HG02870 (cell line): ENCODE results near the gene NXN.
"Not testable (repeated sequence)": the region's sequence is repeated elsewhere in the genome, so short reads cannot be mapped to it uniquely, and the experiment has no call there.

Experiments used
- ATAC-seq: cut with Tn5 transposase; IDR thresholded peaks from one replicate; pipeline ENCODE4 v1.9.1; 2021; ENCODE audit warnings: mild to moderate bottlenecking, moderate library complexity; ENCODE audit not compliant: unreplicated experiment

The NXN gene

DNA sequence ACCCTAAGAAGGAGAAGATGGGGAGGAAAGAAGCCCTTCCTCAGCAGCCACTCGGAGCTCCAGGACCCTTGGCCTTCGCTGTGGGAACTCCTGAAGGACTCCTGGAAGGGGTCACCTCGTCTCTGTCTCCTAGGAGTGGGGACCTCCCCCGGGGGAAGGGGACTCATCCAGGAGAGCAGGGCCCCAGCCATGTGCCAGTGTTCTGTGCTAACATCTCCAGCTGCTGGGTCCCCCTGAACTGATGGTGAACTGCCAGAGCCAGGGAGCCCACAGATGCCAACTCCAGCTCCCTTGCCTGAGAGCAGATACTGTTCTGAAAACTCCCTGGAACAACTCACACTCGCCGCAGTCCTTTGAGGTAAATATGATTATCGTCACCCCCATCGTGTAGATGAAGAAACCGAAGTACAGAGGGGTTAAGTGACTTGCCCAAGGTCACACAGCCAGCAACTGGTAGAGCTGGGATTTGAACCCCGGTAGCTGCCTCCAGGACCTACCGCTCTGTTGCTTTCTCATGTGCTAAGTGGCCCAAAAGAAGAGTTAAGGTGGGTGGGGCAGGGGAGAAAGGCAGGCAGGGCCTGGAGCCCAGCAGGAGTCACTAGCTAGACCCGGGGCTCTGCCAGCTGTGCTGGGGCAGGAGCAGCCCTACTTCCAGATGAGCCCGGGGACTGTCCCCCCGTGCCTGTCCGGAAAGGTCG is 27.9 kb upstream of the NXN start:
- no peak for ATAC-seq

DNA sequence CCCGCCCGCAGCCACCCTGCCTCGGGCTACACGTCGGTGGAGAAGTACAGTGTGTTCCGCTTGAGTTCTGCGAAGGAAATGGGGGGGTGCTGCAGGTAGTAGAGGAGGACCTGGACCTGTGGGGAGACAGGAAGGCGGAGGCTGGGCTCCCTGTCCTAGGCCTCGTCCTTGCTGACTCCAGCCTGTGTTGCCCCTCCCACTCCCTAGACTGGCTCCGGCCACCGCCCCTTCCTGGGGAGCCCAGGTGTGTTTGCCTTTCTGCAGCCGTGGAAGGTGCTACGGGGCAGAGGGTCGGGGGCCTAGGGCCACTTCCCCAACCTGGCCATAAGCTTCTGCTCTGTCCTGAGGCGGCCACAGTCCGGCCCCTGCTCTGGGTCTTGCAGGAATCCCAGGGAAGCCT is 26.5 kb upstream of the NXN start:
- no peak for ATAC-seq

DNA sequence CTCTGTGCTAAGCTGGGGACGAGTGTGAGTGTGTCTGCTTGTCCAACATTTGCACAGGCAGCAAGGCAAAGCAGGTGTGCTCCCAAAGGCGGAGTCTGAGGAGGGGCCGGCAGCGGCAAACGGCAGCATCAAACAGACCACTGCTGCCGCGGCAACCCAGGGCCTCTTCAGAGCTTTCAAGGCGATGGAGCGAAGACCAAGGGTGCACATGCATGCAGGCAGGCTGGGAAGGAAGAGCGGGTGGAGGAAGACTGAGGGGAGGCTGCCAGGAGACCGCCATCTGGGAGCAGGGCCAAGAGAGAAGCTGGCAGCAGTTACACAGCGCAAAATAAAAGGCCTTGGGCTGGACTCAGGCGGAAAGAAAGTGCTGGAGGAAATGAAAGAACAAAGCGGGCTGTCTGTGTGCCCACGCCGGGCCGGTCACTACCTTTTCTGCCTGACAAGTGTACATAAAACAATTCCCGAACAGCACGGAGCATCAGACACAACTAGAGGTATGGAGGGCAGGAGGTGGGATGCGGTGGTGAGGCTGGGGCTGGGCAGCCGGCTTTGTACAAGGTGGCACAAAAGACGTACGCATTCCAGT is 25.9 kb upstream of the NXN start:
- ATAC-seq, result no peak

DNA sequence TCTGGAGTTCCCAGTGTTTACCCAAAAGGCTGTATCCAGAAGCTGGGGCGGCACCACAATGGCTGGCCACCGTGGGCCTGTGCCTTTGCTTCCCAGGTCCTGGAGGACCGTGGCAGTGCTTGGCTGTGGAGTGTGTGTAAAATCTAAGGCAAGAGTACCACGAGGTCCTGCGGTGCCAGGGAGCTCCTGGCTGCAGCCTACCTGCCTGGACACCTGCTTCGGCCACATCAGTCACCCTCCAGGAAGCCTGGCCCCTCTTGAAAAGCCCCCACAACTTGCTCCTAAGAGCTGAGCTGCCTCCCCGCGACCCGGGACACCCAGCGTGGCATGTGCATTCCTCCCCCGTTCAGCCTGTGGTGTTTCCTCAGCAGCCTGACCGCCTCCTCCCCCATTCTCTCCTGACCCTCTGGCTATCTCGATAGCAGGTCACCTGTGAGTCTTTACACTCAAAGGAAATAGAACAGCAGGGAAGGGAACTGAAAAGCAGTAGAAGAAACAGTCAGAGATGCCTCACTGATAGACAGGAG is 25.3 kb upstream of the NXN start:
- ATAC-seq, result no peak

DNA sequence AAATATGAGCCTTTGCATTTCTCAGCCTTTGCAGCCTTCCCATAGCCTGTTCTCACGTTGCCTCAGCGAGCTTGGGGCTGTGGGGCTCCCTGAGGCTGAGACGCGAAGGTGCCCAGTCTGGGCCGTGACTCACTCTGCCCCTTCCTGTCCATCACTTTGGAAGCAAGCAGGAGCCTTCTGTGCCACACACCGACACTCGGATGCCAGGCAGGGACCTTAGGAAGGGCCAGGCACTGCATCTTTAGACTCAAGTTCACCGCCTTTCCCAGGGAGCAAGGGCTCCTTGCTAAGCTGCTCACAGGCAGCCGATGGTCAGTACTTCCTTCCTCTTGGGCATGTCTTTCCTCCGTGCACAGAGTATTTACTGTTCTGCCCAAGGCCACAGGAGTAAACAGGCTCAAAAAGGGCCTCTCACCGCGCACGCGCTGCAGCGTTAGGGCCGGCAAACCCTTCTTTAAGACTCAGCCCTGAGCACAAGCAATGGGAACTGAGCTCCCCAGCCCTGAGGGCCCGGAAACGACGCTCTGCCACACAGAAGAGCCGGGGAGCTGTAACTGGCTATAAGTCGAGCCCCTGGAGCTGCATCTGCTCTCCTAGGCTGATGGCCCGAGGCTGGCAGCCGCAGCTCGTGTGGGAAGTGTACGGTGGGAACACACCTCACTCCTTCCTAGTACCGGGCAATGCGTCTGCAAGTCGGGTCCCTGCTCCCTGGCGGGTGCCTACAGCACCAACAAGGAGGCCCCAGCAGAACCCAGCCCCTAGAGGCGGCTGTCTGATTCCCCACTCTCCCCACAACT is 24.6 kb upstream of the NXN start:
- ATAC-seq, result no peak

DNA sequence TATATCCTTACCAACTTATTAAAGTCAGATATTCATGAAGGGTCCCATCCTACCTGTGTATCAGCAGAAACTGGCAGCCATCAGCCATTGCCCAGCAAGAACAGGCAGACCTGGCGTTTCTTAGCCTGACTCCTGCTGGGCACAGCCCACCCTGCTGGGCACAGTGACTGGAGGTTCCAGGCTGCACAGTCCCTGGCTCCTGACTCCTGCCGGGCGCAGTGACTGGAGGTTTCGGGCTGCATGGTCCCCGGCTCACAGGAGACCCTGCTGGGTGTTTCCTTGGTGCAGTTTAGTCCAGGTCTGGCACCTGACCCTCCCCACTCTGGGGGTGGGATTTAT is 24.0 kb upstream of the NXN start:
- ATAC-seq, result no peak

DNA sequence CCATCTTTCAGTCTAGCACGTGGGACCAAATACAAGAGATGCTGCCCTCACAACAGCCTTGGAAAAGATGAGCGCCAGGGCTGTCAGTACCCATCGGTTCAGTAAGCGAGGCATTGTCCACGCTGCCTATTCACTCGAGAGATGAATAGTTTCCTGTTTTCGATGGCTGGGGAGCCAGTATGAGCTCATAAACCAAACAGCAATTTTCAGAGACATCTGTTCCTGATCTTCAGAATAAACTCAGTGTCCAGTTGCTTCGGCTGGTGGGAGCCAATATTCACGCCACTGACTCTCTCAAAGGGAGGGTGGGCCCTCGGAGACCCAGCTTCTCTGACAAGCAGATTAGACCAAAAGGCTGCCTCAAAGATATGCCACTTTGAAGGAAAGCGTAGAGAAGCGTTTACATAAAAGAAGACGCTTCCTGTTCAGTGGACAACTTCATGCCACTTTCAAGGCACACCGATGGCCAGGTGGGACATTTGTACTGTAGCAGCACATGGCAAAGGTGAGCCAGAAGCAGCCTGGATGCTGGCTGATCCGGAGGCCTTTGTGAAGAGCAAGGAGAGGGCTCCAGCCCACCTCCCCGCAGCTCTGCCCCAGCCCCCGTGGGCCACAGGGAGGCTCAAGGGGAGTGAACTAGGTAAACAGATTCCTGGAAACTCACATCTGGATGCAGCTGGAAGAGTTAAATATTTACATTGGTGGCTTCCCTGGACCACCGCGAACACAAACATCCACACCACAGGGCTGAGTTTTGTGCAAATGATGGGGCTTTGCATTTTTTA is 23.4 kb upstream of the NXN start:
- no peak for ATAC-seq

DNA sequence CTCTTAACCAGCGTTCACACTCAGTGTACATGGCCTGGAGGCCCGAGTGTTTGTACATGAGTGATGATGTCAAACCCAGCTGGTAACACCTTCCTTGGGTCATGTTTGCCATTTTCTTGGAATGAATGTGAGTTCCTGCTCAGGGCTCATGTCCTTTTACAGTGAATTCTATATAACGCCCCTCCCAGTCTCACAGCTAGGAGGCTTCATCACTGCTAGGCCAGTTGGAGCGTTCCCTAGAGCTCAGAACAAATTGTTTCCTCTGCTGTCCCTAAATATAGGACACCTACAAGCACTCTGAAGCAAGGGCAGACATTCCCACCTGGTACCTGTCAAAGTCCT is 22.8 kb upstream of the NXN start:
- ATAC-seq, result no peak

DNA sequence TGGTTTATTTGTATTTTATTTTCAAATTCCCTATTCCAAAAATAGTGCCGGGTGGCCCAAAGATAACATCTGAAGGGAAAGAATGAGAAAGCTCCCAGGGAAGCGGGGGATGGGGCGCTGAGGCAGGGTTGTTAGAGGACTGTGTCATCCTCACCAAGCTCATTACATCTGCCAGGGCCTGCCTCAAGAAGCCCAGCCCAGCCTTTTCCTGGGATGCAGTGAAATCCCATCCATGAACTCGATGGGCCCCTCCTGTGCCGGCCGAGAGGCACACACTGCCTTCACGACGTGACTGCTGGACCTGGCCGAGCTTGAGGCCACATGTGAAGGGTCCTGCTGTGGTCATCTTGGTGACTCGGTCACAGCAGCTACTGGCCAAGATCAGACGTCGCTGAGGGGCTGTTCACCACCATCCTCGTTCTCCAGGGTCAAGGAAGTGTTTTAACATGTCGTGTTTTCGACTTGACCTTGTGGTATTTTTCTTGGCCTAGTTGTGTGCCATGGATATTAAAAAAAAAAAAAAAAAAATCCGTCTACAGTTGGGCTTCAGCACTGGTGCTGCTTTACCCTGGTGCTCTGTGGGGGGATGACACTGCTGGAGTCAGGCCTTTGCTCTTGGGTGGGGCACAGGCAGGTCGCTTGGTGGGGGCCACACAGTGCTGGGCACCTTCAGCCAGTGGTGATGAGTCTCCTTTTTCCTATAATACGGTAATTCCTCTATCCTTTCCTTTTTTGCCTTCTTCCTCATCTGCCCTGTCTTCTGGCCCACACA is 22.2 kb upstream of the NXN start:
- no peak for ATAC-seq

DNA sequence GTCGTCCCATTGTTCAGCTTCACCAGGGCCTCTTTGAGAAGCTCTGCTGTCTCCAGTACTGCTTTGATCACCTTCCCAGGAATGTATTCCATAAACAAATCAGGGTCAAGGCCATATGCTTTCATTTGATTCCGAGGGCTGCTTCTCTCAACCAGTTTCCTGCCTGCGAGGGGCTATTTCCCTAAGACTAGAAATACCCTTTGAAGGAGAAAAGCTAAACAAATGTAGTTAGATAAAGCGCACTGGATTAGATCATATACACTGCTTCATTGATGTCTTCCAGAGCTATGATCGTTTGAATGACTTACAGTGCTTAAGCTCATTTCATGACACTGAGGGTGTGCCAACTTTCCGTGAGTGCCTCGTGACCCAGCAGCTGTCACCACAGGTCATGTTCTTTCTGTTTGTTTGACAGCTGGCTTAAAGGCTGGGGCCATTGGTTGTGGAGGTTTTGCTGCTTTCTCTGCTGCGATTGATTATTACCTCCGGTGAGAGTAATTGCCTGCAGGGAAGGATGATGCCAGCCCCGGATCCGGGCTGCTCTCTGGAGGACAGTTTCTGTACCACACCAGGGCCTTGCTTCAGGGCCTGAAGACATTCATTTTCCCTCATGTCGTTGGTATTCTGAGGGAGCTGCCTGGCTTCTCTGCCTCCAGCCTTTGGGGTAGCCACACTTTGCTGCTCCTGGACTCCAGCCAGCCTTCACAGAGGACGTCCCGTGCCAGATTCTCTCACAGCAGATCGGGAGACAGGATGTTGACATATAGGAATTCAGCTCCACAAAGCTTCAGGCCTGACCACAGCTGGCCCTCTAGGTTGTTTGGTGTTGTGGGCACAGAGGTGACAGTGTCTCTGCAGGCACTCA is 21.3 kb upstream of the NXN start:
- ATAC-seq, result no peak

DNA sequence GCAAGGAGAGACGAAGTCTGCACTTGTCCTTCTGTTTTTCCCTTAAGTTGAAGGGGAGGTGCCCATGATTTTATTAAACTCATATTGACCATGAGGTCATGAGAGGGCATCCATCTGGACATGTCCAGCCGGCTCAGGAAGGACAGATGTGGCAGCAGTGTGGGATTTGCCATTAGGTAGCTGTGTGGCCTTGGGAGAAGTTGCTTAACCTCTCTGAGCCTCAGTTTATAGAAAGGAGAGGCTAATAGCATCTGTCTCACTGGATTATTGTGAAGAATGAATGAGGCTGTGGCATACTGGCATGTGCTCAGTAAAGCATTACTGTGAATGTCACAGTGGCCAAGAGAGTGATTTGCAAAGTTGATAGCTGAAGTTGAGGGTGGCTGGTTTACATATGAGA is 18.5 kb upstream of the NXN start:
- no peak for ATAC-seq

DNA sequence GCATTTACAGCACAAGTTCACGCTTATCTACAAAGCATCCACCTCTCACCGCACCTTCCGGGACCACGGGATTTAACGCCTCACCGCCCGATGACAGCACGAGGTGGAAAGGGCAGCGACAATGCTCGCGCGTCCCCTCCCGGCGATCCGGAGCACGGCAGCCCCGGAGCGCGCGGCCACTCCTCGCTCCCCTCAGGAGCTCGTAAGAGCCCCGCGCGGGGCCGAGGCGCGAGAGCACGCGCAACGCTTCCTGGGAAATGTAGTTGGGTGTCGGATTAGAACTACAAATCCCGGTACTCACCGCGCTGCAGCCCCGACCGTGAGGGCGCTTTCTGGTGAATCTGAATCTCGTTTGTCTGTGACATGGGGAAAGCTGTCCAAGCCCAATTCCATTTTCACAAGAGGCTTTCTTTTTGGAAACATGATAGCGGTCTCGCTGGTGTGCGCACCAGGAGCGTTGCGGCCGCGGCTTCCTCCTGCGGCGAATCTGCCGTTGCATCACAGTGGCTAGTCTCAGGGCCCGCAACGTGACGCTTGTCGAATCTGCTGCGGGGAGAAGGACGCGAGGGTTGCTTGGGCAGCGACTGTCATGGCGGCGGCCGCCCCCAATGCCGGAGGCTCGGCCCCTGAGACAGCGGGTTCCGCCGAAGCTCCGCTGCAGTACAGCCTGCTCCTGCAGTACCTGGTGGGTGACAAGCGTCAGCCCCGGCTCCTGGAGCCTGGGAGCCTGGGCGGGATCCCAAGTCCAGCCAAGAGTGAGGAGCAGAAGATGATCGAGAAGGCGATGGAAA is 17.2 kb upstream of the NXN start, which contains the start of gene TIMM22:
Gene TIMM22, plus strand, starts transcription at position 576 of the 791 bp plus-strand sequence. Its CDS starts 14 bp downstream, at position 590.
- peak; percentile 88 for ATAC-seq

DNA sequence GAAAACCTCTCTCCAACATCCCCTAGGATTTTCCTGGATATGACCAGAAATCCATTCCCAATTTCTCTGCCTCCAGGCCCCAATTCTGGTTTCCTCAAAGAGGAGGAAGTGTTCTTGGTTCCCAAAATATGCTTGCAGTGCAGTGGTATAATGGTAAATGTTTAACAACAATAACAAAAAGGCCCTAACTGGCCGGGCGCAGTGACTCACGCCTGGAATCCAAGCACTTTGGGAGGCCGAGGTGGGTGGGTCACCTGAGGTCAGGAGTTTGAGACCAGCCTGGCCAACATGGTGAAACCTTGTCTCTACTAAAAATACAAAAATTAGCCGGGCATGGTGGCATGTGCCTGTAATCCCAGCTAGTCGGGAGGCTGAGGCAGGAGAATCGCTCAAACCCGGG is 15.7 kb upstream of the NXN start:
- not testable (repeated sequence) for ATAC-seq

DNA sequence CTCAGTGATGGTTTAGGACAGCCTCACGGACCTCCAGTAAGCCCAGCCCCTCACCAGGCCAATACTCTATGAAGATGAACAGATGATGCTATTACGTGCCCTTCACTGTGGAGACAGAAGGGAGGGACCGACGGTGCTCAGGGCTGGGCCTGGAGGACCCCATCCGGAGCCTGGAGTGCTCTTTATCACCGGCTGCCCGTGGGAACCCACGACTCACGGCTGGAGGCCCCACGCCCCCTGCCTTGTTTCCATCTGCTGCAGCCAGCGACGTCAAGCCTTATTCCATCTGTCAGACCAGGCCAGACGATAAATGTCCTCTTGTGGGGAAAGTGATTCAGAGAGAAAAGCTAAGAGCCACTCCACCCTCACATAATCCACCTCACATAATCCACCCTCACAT is 13.4 kb upstream of the NXN start:
- no peak for ATAC-seq

DNA sequence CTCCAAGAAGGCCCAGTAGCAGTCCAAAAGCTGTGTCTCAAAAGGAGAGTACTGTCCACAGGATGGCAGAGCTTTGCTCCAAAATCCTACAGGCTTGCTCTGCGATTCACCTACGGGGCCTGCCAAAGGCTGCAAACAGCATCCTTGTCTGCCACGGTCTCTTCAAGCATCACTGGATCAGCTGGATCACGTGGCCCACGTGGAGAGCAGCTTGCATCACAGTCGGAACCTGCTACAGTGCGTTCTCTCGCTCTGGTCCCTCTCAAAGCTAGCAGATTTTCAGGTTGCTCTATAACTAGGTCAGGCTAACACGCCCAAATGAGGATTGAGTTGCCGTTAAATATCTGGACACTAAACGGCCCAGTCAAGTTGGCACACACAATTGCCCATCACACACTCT is 9.0 kb upstream of the NXN start:
- ATAC-seq, result no peak

DNA sequence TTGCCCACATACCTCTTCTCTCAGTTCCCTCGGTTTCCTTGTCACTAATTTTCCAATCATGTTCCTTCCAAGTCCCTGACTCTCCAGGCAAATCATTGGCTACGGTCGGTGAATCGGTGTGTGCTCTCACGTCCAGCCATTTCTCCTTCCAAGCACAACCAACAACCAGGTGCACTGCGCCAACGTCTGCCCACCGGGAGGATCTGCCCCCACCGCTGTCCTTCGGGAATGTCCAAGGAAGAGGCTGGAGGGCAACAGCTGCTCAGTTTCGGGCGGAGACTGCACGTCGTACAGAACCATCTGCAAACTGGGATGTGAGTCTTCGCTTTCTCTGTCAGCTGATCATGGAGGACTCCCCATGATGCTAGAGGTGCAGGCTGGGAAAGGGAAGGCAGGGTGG is 8.4 kb upstream of the NXN start:
- ATAC-seq, result no peak

DNA sequence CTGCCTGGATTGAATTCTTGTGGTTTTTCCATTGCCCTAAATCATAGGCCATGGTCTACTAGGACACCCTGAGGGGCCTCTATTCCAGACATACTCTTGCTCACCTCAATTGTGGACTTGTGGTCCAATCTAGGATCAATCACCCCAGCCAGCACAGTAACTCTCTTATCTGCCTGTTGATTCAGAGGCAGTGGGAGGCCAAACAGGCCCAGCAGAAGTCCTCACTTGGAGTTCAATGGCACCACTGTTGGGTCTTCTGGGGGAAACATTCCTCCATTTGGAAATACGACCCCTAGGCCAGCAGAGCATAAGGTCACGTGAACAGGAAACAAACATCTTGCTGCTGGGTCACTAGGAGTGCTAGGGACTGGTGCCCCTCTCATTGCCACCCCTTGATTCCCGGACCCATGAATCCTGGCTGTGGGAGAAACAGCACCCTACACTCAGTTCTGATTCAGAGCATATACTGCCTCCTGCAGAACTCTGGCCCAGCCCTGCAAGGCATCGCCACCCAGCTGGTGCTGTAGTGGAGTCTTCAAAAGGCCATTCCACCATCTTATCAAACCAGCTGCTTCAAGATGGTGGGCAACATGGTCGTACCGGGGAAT is 6.8 kb upstream of the NXN start:
- no peak for ATAC-seq

DNA sequence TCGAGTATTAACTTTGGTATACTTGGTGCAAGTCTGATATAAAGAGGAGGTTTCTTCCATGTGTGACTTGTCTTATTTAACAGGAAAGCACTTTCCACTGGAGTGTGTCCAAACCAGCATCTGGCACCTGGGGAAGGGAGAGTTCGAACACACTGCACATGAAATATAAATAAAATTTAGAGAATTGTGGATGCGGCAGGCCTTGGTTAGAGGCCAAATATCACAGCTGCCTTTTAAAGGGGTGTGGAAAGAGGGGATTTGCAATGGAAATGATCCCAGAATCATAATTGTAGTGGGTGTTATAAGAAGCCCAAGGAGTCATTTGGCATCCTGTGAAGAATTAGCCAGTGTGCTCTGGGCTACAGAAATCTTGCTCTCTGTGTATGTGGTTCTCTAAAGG is 4.3 kb upstream of the NXN start:
- no peak for ATAC-seq

DNA sequence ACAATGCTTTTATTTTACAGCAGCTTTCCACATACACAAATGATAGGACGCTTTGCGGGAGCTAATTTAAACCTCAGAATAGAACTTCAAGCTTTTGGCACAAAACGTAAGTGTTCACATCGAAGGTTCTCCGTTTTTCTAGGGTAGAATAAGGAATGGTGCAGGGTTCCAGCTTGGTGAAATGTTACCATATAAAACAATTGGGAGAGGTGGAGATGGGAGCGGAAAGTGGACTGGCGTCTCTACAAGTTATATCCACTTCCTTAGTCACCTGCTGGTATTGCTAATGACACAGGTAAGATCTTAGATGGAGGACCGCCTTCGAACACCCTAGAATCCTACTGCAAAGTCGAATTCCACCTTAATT is 1.7 kb upstream of the NXN start:
- ATAC-seq, result no peak
